Measurements from ENCODE around the gene TSPAN33.
A peak's percentile ranks its signal among the peaks of the same experiment; 100 is the strongest.

TSPAN33 gene

GRCh38 chr7:129136887-129137642, 7.4 kb upstream of the TSPAN33 start:
- DNase-seq (ENCODE audit: low read depth) = no peak

- no peak for DNase-seq (ENCODE audit: low read depth)
Observed at GRCh38 chr7:129143724-129144094, 798 bp upstream of the TSPAN33 start.

GRCh38 chr7:129144834-129145668, 544 bp downstream of the TSPAN33 start:
- DNase-seq (ENCODE audit: low read depth) = no peak

- no peak for DNase-seq (ENCODE audit: low read depth)
Observed at GRCh38 chr7:129146237-129146979, 1.9 kb downstream of the TSPAN33 start.

GRCh38 chr7:129147731-129148130, 3.2 kb downstream of the TSPAN33 start:
- DNase-seq (ENCODE audit: low read depth) = no peak

GRCh38 chr7:129149511-129149910, 5.0 kb downstream of the TSPAN33 start:
- no peak for DNase-seq (ENCODE audit: low read depth)

- DNase-seq (ENCODE audit: low read depth) = no peak
Observed at GRCh38 chr7:129150199-129150996, 5.9 kb downstream of the TSPAN33 start.

GRCh38 chr7:129157651-129158050, 13.1 kb downstream of the TSPAN33 start:
- no peak for DNase-seq (ENCODE audit: low read depth)

- no peak for DNase-seq (ENCODE audit: low read depth)
Observed at GRCh38 chr7:129159539-129159938, 15.0 kb downstream of the TSPAN33 start.

GRCh38 chr7:129160161-129160905, 15.8 kb downstream of the TSPAN33 start:
- DNase-seq (ENCODE audit: low read depth) = no peak

GRCh38 chr7:129161524-129162225, 17.2 kb downstream of the TSPAN33 start:
- no peak for DNase-seq (ENCODE audit: low read depth)

- no peak for DNase-seq (ENCODE audit: low read depth)
Observed at GRCh38 chr7:129162732-129163131, 18.2 kb downstream of the TSPAN33 start.

GRCh38 chr7:129163875-129164544, 19.5 kb downstream of the TSPAN33 start:
- peak; percentile 72 for DNase-seq (ENCODE audit: low read depth)

GRCh38 chr7:129166745-129167144, 22.2 kb downstream of the TSPAN33 start:
- no peak for DNase-seq (ENCODE audit: low read depth)

- DNase-seq (ENCODE audit: low read depth) = no peak
Observed at GRCh38 chr7:129167817-129168216, 23.3 kb downstream of the TSPAN33 start.

- no peak for DNase-seq (ENCODE audit: low read depth)
Observed at GRCh38 chr7:129168231-129169021, 23.9 kb downstream of the TSPAN33 start.

- peak; percentile 22 for DNase-seq (ENCODE audit: low read depth)
Observed at GRCh38 chr7:129169171-129169671, 24.7 kb downstream of the TSPAN33 start.

GRCh38 chr7:129169686-129170440, 25.4 kb downstream of the TSPAN33 start:
- no peak for DNase-seq (ENCODE audit: low read depth)
